ENCODE measurements around the gene LTBP3. TPM values are rescaled to one million over a fixed set of nuclear protein-coding genes. Genes with fewer than 3 reads are reported as not detected.

Gene LTBP3
- total and polyA plus RNA-seq, 2 of the 13 experiments (the other 11 are each of a cell fraction or from before 2014, with no cell fraction given): 12.2 to 68.1 TPM

DNA sequence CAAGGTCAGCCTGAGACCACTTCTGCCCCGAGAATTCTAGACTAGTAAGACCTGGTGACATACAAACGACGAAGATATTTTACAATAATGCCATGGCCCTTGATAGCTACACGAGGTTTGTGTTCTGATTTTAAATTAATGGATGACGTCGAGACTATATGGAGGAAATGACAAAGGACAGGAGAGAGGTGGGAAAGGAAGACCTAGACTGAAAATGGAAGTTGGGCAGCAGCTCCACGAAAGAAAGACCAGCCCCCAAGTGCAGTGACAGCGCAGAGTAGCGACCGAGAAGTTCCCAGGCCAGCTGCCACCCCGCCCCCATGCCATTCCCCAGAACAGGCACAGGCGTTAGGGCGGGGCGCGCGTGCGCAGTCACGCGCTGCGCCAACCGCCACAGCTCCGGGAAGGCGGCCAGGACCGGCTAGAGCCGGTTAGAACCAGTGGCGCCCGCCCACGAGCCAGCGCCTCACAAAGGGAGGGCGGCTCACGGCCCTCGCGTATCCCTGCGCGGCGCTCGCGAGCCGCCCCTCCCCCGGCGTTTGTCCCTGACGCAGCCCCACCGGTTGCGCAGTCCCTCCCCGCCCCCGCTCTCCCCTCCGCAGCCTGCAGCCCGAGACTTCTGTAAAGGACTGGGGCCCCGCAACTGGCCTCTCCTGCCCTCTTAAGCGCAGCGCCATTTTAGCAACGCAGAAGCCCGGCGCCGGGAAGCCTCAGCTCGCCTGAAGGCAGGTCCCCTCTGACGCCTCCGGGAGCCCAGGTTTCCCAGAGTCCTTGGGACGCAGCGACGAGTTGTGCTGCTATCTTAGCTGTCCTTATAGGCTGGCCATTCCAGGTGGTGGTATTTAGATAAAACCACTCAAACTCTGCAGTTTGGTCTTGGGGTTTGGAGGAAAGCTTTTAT is 60.8 kb downstream of the LTBP3 start (continued):
- peak; percentile 90 for TF ChIP-seq RBFOX2 (IDR thresholded peaks at IDR 0.05; ENCODE audit: low read depth, low read length)
- peak; percentile 83 for TF ChIP-seq RXRB (CRISPR knock-in tag; IDR thresholded peaks at IDR 0.05; ENCODE audit: borderline replicate concordance)
- TF ChIP-seq, protein P1, sequence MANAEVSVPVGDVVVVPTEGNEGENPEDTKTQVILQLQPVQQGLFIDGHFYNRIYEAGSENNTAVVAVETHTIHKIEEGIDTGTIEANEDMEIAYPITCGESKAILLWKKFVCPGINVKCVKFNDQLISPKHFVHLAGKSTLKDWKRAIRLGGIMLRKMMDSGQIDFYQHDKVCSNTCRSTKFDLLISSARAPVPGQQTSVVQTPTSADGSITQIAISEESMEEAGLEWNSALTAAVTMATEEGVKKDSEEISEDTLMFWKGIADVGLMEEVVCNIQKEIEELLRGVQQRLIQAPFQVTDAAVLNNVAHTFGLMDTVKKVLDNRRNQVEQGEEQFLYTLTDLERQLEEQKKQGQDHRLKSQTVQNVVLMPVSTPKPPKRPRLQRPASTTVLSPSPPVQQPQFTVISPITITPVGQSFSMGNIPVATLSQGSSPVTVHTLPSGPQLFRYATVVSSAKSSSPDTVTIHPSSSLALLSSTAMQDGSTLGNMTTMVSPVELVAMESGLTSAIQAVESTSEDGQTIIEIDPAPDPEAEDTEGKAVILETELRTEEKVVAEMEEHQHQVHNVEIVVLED (CRISPR knock-in tag; IDR thresholded peaks at IDR 0.05; ENCODE audit: borderline replicate concordance): peak; percentile 83
- peak; percentile 87 for TF ChIP-seq HDAC1 (CRISPR knock-in tag; IDR thresholded peaks at IDR 0.05)
- no peak for TF ChIP-seq ZNF484 (CRISPR knock-in tag; IDR thresholded peaks at IDR 0.05; ENCODE audit: borderline replicate concordance, low read depth)
- TF ChIP-seq CAMTA2 (CRISPR knock-in tag; IDR thresholded peaks at IDR 0.05; ENCODE audit: borderline replicate concordance): no peak
- no peak for TF ChIP-seq FOXM1 (CRISPR knock-in tag; IDR thresholded peaks at IDR 0.05)
- TF ChIP-seq, protein P2, sequence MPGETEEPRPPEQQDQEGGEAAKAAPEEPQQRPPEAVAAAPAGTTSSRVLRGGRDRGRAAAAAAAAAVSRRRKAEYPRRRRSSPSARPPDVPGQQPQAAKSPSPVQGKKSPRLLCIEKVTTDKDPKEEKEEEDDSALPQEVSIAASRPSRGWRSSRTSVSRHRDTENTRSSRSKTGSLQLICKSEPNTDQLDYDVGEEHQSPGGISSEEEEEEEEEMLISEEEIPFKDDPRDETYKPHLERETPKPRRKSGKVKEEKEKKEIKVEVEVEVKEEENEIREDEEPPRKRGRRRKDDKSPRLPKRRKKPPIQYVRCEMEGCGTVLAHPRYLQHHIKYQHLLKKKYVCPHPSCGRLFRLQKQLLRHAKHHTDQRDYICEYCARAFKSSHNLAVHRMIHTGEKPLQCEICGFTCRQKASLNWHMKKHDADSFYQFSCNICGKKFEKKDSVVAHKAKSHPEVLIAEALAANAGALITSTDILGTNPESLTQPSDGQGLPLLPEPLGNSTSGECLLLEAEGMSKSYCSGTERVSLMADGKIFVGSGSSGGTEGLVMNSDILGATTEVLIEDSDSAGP (CRISPR knock-in tag; IDR thresholded peaks at IDR 0.05; ENCODE audit: borderline replicate concordance): peak; percentile 88; the same call in 1 of the 2 replicates
- TF ChIP-seq ATF7 (IDR thresholded peaks at IDR 0.05): no peak
- TF ChIP-seq ATF7 (CRISPR knock-in tag; IDR thresholded peaks at IDR 0.05): peak; percentile 41; the same call in 1 of the 2 replicates
- TF ChIP-seq, protein P3, sequence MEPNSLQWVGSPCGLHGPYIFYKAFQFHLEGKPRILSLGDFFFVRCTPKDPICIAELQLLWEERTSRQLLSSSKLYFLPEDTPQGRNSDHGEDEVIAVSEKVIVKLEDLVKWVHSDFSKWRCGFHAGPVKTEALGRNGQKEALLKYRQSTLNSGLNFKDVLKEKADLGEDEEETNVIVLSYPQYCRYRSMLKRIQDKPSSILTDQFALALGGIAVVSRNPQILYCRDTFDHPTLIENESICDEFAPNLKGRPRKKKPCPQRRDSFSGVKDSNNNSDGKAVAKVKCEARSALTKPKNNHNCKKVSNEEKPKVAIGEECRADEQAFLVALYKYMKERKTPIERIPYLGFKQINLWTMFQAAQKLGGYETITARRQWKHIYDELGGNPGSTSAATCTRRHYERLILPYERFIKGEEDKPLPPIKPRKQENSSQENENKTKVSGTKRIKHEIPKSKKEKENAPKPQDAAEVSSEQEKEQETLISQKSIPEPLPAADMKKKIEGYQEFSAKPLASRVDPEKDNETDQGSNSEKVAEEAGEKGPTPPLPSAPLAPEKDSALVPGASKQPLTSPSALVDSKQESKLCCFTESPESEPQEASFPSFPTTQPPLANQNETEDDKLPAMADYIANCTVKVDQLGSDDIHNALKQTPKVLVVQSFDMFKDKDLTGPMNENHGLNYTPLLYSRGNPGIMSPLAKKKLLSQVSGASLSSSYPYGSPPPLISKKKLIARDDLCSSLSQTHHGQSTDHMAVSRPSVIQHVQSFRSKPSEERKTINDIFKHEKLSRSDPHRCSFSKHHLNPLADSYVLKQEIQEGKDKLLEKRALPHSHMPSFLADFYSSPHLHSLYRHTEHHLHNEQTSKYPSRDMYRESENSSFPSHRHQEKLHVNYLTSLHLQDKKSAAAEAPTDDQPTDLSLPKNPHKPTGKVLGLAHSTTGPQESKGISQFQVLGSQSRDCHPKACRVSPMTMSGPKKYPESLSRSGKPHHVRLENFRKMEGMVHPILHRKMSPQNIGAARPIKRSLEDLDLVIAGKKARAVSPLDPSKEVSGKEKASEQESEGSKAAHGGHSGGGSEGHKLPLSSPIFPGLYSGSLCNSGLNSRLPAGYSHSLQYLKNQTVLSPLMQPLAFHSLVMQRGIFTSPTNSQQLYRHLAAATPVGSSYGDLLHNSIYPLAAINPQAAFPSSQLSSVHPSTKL (CRISPR knock-in tag; IDR thresholded peaks at IDR 0.05): peak; percentile 81
- no peak for TF ChIP-seq ZNF451 (CRISPR knock-in tag; IDR thresholded peaks at IDR 0.05)
- no peak; the same call in 1 of the 2 replicates for TF ChIP-seq PHF8 (CRISPR knock-in tag; IDR thresholded peaks at IDR 0.05)
- 0 out of 2 replicates have a peak, but pooled peaks have one; percentile 40 for TF ChIP-seq ZBTB7A (CRISPR knock-in tag; IDR thresholded peaks at IDR 0.05)
- peak; percentile 94; the same call in 1 of the 2 replicates for TF ChIP-seq KLF12 (CRISPR knock-in tag; IDR thresholded peaks at IDR 0.05; ENCODE audit: borderline replicate concordance)
- TF ChIP-seq, protein P4, sequence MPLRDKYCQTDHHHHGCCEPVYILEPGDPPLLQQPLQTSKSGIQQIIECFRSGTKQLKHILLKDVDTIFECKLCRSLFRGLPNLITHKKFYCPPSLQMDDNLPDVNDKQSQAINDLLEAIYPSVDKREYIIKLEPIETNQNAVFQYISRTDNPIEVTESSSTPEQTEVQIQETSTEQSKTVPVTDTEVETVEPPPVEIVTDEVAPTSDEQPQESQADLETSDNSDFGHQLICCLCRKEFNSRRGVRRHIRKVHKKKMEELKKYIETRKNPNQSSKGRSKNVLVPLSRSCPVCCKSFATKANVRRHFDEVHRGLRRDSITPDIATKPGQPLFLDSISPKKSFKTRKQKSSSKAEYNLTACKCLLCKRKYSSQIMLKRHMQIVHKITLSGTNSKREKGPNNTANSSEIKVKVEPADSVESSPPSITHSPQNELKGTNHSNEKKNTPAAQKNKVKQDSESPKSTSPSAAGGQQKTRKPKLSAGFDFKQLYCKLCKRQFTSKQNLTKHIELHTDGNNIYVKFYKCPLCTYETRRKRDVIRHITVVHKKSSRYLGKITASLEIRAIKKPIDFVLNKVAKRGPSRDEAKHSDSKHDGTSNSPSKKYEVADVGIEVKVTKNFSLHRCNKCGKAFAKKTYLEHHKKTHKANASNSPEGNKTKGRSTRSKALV (CRISPR knock-in tag; IDR thresholded peaks at IDR 0.05): no peak
- TF ChIP-seq ZNF552 (CRISPR knock-in tag; IDR thresholded peaks at IDR 0.05; ENCODE audit: borderline replicate concordance): peak; percentile 49; the same call in 1 of the 2 replicates
- peak; percentile 53; the same call in 1 of the 2 replicates for TF ChIP-seq ZNF501 (CRISPR knock-in tag; IDR thresholded peaks at IDR 0.05)
- TF ChIP-seq SKI (IDR thresholded peaks at IDR 0.05; ENCODE audit: partially characterized antibody): peak; percentile 57
- TF ChIP-seq ZNF724P (CRISPR knock-in tag; IDR thresholded peaks at IDR 0.05; ENCODE audit: borderline replicate concordance): no peak
